VCaP (cell line): Measurements from ENCODE around the gene AFTPH.
A peak's percentile ranks its signal among the peaks of the same experiment; 100 is the strongest.

ENCODE experiments used
- H3K27ac ChIP-seq: fragments of 450-650 bp; 2 replicates; pipeline ENCODE4 v1.5.1; 2017
- CTCF ChIP-seq: fragments of 450-650 bp; conservative IDR thresholded peaks from 2 replicates; pipeline ENCODE4 v1.5.1; 2017; ENCODE audit warnings: mild to moderate bottlenecking, moderate library complexity

The AFTPH gene

GRCh38 chr2:64481665-64482064 lies 42.5 kb upstream of the AFTPH start:
- TF ChIP-seq CTCF, result no peak

GRCh38 chr2:64482243-64482642 lies 41.9 kb upstream of the AFTPH start:
- TF ChIP-seq CTCF, result no peak
- H3K27ac ChIP-seq, result peak overlapping the region; percentile 75

More at GRCh38 chr2:64481665-64482064, 42.5 kb upstream of the AFTPH start:
- H3K27ac ChIP-seq, result peak overlapping the region; percentile 75

GRCh38 chr2:64482765-64483504 lies 41.2 kb upstream of the AFTPH start:
- no peak for TF ChIP-seq CTCF
- peak overlapping the region; percentile 75 for H3K27ac ChIP-seq

GRCh38 chr2:64485331-64485730 lies 38.8 kb upstream of the AFTPH start:
- no peak for TF ChIP-seq CTCF
- peak overlapping the region; percentile 44 for H3K27ac ChIP-seq

GRCh38 chr2:64485961-64486360 lies 38.2 kb upstream of the AFTPH start:
- peak overlapping the region; percentile 44 for H3K27ac ChIP-seq

GRCh38 chr2:64487256-64488049 lies 36.7 kb upstream of the AFTPH start:
- H3K27ac ChIP-seq, result no peak overlapping the region
- no peak for TF ChIP-seq CTCF

More at GRCh38 chr2:64485961-64486360, 38.2 kb upstream of the AFTPH start:
- TF ChIP-seq CTCF, result no peak
